Activated B cell treated with CpG ODN at 0.5 μM for 24 hours (primary cell): ENCODE results near the gene LIMS2. TPM values are rescaled to one million over a fixed set of nuclear protein-coding genes. Genes with fewer than 3 reads are reported as not detected.

Source experiments
- ATAC-seq: fragments of 200-7000 bp; cut with Tn5 transposase; one replicate; pipeline ENCODE4 v1.10.0; 2021; ENCODE audit warnings: low read depth, mild to moderate bottlenecking, moderate library complexity
- CTCF ChIA-PET: fragments of 350-600 bp; sonication (Branson Sonifier 250); formaldehyde crosslinking; loops from one replicate; lab custom pipeline; 2021; ENCODE audit warnings: antibody characterized with exemption; lab: Charles Lee
- POLR2A ChIA-PET: fragments of 350-600 bp; sonication (Branson Sonifier 250); formaldehyde crosslinking; loops from one replicate; lab custom pipeline; 2021; ENCODE audit warnings: antibody characterized with exemption; lab: Charles Lee
- DNase-seq: peaks from one replicate; pipeline ENCODE4 v3.0.0; 2022
- H3K27ac Mint-ChIP-seq: one replicate; pipeline ENCODE4 v1.8.0; 2020; ENCODE audit warnings: mixed read lengths
- H3K27me3 Mint-ChIP-seq: one replicate; pipeline ENCODE4 v1.8.0; 2021; ENCODE audit warnings: mixed read lengths
- H3K36me3 Mint-ChIP-seq: one replicate; pipeline ENCODE4 v1.8.0; 2021; ENCODE audit warnings: low read depth, mixed read lengths
- H3K4me1 Mint-ChIP-seq: one replicate; pipeline ENCODE4 v1.8.0; 2021; ENCODE audit warnings: mixed read lengths
- H3K4me3 Mint-ChIP-seq: one replicate; pipeline ENCODE4 v1.8.0; 2020; ENCODE audit warnings: mild to moderate bottlenecking, mixed read lengths
- H3K9me3 Mint-ChIP-seq: one replicate; pipeline ENCODE4 v1.8.0; 2020; ENCODE audit warnings: mixed read lengths
- CTCF ChIP-seq: fragments of 200-600 bp; IDR thresholded peaks from one replicate; pipeline ENCODE4 v1.8.0; 2022; ENCODE audit warnings: antibody characterized with exemption, mild to moderate bottlenecking
- intact Hi-C: fragments of 100-400 bp; cut with micrococcal nuclease; formaldehyde crosslinking; loops from one replicate; pipeline ENCODE4 v1.15.1; 2024
- total RNA-seq: library from RNA; stranded (reverse); gene quantifications from 2 replicates; pipeline ENCODE4 v1.2.3, GENCODE V29; 2022

The LIMS2 gene
- total RNA-seq, 1 donor from 2014 or later: 5.3 TPM

DNA sequence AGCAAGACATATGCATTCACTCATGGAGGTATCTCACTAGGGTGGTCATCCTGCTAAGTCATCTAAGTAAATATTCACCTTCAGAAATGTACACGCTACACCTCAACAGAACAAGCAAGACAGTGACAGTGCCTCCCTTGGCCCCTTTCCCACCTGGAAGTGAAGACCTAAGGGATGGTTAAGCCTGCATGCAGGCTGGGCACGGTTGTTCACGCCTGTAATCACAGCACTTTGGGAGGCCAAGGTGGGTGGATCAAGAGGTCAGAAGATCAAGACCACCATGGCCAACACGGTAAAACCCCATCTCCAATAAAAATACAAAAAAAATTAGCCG is 4.4 kb downstream of the LIMS2 start:
- Mint-ChIP-seq H3K27me3 (peaks cover 45% of the 10 kb centered on the region), H3K36me3 (no peaks in the 10 kb centered on the region), H3K4me1 (peaks cover 9% of the 10 kb centered on the region), H3K9me3 (no peaks in the 10 kb centered on the region), H3K4me3 (no peak overlapping the region), H3K27ac (no peak overlapping the region)
- POLR2A ChIA-PET: interaction anchor here (0.7 kb wide), 1 partner anchor 135 kb away, joined by 3 read pairs; no protein-coding TSS in a partner anchor
- no peak for TF ChIP-seq CTCF
- DNase-seq (no peak), ATAC-seq (no peak)
- intact Hi-C loops: no loop called here
- CTCF ChIA-PET: no interaction called here

- ChIA-PET CTCF (no interaction called here), POLR2A (interaction anchor here (0.7 kb wide), 1 partner anchor 136 kb away, joined by 3 read pairs; no protein-coding TSS in a partner anchor)
- ATAC-seq: no peak
- Mint-ChIP-seq H3K4me3 (no peak overlapping the region), H3K36me3 (no peaks in the 10 kb centered on the region), H3K4me1 (peaks cover 4% of the 10 kb centered on the region), H3K27ac (no peak overlapping the region), H3K9me3 (no peaks in the 10 kb centered on the region), H3K27me3 (peaks cover 44% of the 10 kb centered on the region)
- intact Hi-C loops: no loop called here
- no peak for TF ChIP-seq CTCF
- no peak for DNase-seq
Observed at GRCh38 chr2:127670055-127670956, 5.0 kb downstream of the LIMS2 start.

GRCh38 chr2:127669056-127669455 is 6.3 kb downstream of the LIMS2 start:
- POLR2A ChIA-PET: no interaction called here
- no peak overlapping the region for H3K4me3 Mint-ChIP-seq
- ATAC-seq (no peak), DNase-seq (no peak)
- no peaks in the 10 kb centered on the region for H3K36me3 Mint-ChIP-seq
- no peak for TF ChIP-seq CTCF
- H3K27ac Mint-ChIP-seq: no peak overlapping the region
- H3K4me1 Mint-ChIP-seq: no peaks in the 10 kb centered on the region
- intact Hi-C loops: no loop called here
- peaks cover 47% of the 10 kb centered on the region for H3K27me3 Mint-ChIP-seq
- CTCF ChIA-PET: no interaction called here
- no peaks in the 10 kb centered on the region for H3K9me3 Mint-ChIP-seq

- peaks cover 45% of the 10 kb centered on the region for H3K27me3 Mint-ChIP-seq
- peaks cover 3% of the 10 kb centered on the region for H3K4me1 Mint-ChIP-seq
- no peak overlapping the region for H3K4me3 Mint-ChIP-seq
- ATAC-seq (no peak), DNase-seq (no peak)
- H3K9me3 Mint-ChIP-seq: no peaks in the 10 kb centered on the region
- intact Hi-C loops: no loop called here
- ChIA-PET POLR2A (no interaction called here), CTCF (no interaction called here)
- H3K27ac Mint-ChIP-seq: no peak overlapping the region
- H3K36me3 Mint-ChIP-seq: no peaks in the 10 kb centered on the region
- TF ChIP-seq CTCF: no peak
Observed at GRCh38 chr2:127665267-127665893, 9.9 kb downstream of the LIMS2 start.

GRCh38 chr2:127664895-127665225 is 10.5 kb downstream of the LIMS2 start:
- DNase-seq: no peak
- POLR2A ChIA-PET: no interaction called here
- H3K27ac Mint-ChIP-seq: no peak overlapping the region

More at GRCh38 chr2:127664895-127665225, 10.5 kb downstream of the LIMS2 start:
- H3K36me3 Mint-ChIP-seq: no peaks in the 10 kb centered on the region
- intact Hi-C loops: no loop called here
- CTCF ChIA-PET: no interaction called here
- no peaks in the 10 kb centered on the region for H3K9me3 Mint-ChIP-seq
- peaks cover 5% of the 10 kb centered on the region for H3K4me1 Mint-ChIP-seq
- no peak for TF ChIP-seq CTCF
- peaks cover 46% of the 10 kb centered on the region for H3K27me3 Mint-ChIP-seq
- no peak for ATAC-seq
- no peak overlapping the region for H3K4me3 Mint-ChIP-seq
